Glutamatergic neuron (in vitro differentiated cells): Measurements from ENCODE around the gene DNMT3B. TPM values are rescaled to one million over a fixed set of nuclear protein-coding genes. Genes with fewer than 3 reads are reported as not detected.
"Not testable (repeated sequence)": the region's sequence is repeated elsewhere in the genome, so short reads cannot be mapped to it uniquely, and the experiment has no call there.

ENCODE experiments used
- DNase-seq: peaks from one replicate; pipeline ENCODE4 v3.0.0; 2022
- H3K27ac Mint-ChIP-seq: one replicate; pipeline ENCODE4 v1.8.0; 2020; ENCODE audit warnings: mild to moderate bottlenecking, mixed read lengths, inconsistent platforms; ENCODE audit not compliant: unreplicated experiment
- H3K27me3 Mint-ChIP-seq: one replicate; pipeline ENCODE4 v1.8.0; 2020; ENCODE audit warnings: mild to moderate bottlenecking, moderate library complexity, mixed read lengths, inconsistent platforms; ENCODE audit not compliant: unreplicated experiment
- H3K36me3 Mint-ChIP-seq: one replicate; pipeline ENCODE4 v1.8.0; 2020; ENCODE audit warnings: mild to moderate bottlenecking, mixed read lengths, inconsistent platforms; ENCODE audit not compliant: unreplicated experiment
- H3K4me1 Mint-ChIP-seq: one replicate; pipeline ENCODE4 v1.8.0; 2020; ENCODE audit warnings: mild to moderate bottlenecking, low read depth, mixed read lengths, inconsistent platforms; ENCODE audit not compliant: unreplicated experiment
- H3K4me3 Mint-ChIP-seq: one replicate; pipeline ENCODE4 v1.8.0; 2020; ENCODE audit warnings: mild to moderate bottlenecking, mixed read lengths, inconsistent platforms; ENCODE audit not compliant: unreplicated experiment
- H3K9me3 Mint-ChIP-seq: one replicate; pipeline ENCODE4 v1.8.0; 2020; ENCODE audit warnings: mild to moderate bottlenecking, moderate library complexity, mixed read lengths, inconsistent platforms; ENCODE audit not compliant: unreplicated experiment
- CTCF ChIP-seq: fragments of 200-600 bp; sonication (generic); IDR thresholded peaks from one replicate; pipeline ENCODE4 v1.5.0; 2021; ENCODE audit not compliant: partially characterized antibody, unreplicated experiment
- total RNA-seq: library from RNA; stranded (reverse); fragmentation: NEBNext Ultra II Directional; extraction: Animal tissue kit (Norgen Biotek cat#: 25700); gene quantifications from one replicate; pipeline ENCODE4 v1.2.1, GENCODE V29; 2021; ENCODE audit not compliant: unreplicated experiment

The DNMT3B gene
- total RNA-seq, 1 donor from 2014 or later: 29.0 TPM

- peaks cover 15% of the 10 kb centered on the region for H3K9me3 Mint-ChIP-seq
- peak overlapping the region; percentile 98 for H3K4me3 Mint-ChIP-seq
- peak; percentile 45 for DNase-seq
- TF ChIP-seq CTCF: no peak
- peaks cover 19% of the 10 kb centered on the region for H3K27me3 Mint-ChIP-seq
- peaks cover 13% of the 10 kb centered on the region for H3K4me1 Mint-ChIP-seq
- H3K27ac Mint-ChIP-seq: peak overlapping the region; percentile 85
- H3K36me3 Mint-ChIP-seq: no peaks in the 10 kb centered on the region
Measured at GRCh38 chr20:32764005-32764960, 2.1 kb downstream of the DNMT3B start.

- DNase-seq, H3K27ac Mint-ChIP-seq, H3K36me3 Mint-ChIP-seq: not testable (repeated sequence)
- Mint-ChIP-seq H3K4me3 (peak overlapping the region; percentile 25), H3K27me3 (peaks cover 23% of the 10 kb centered on the region), H3K4me1 (peaks cover 13% of the 10 kb centered on the region), H3K9me3 (peaks cover 15% of the 10 kb centered on the region)
Measured at GRCh38 chr20:32765230-32765875, 3.2 kb downstream of the DNMT3B start.

DNA sequence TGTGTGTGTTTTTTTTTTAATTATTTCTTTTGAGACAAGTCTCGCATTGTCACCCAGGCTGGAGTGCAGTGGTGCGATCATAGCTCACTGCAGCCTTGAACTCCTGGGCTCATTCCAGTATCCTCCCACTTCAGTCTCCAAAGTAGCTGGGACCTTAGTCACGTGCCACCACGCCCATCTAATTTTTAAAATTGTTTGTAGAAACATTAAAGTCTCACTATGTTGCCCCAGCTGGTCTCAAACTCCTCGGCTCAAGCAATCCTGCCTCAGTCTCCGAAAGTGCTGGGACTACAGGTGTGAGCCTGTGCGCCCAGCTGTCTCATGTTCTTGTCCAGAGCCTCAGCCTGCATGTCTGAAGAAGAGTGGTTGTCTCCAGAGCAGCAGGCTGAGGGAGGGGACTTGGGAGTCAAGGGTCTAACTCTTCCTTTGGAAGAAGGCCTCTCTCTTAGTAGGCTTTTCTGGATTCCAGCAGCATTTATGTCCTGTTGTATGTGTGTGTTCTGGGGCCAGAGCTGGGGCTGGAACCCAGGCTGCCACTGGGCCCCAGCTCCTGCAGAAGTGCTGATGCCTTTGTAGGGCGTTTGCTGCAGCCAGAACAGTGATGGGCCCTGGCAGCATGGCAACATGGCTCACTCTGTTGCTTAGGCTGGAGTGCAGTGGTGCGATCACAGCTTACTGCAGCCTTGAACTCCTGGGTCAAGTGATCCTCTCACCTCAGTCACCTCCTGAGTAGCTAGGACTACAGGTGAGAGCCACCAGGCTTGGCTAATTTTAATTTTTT, 5.4 kb downstream of the DNMT3B start:
- TF ChIP-seq CTCF: no peak
- Mint-ChIP-seq H3K9me3 (peaks cover 10% of the 10 kb centered on the region), H3K36me3 (no peaks in the 10 kb centered on the region), H3K27me3 (peaks cover 16% of the 10 kb centered on the region), H3K4me1 (peaks cover 13% of the 10 kb centered on the region), H3K27ac (no peak overlapping the region), H3K4me3 (no peak overlapping the region)
- DNase-seq: no peak

DNA sequence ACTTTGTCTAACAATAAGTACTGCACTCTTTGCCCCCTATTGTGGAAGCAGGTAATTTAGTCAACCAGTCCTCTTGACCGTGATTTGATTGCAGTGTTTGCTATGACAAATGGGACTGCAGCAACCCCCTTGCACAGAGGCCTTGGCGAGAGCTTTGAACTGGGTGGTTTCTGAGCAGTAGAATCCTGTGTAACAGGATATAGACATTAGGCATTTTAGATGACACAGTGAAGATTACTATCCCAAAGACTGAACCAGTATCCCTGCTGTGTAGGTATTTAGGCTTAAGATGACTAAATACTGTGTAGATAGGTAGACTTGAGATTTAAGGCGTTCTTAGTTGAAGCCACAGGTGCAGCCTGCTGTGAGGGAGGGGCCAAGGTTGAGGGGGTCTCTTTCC, 9.9 kb downstream of the DNMT3B start:
- H3K4me3 Mint-ChIP-seq: no peak overlapping the region
- peaks cover 1% of the 10 kb centered on the region for H3K9me3 Mint-ChIP-seq
- H3K27me3 Mint-ChIP-seq: peaks cover 6% of the 10 kb centered on the region
- no peak overlapping the region for H3K27ac Mint-ChIP-seq
- H3K36me3 Mint-ChIP-seq: no peaks in the 10 kb centered on the region
- TF ChIP-seq CTCF: no peak
- peaks cover 11% of the 10 kb centered on the region for H3K4me1 Mint-ChIP-seq
- no peak for DNase-seq

DNA sequence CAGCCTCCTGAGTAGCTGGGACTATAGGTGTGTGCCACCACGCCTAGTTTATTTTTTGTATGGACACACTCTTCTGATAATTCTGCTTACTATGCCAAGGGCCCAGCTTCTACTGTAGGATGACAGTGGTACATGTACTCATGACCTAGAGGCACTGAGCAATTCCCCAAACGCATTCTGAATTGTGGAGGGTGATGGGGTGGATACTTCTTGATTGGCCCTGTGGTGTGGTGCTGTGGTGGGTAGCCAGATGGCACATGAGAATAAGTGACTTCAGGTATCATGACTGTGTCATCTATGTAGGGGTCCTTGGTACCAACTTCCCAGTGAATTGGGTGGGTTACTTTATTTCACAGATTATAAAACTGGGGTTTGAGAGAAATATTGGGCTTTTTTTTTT, 11.0 kb downstream of the DNMT3B start:
- no peak for TF ChIP-seq CTCF
- peaks cover 1% of the 10 kb centered on the region for H3K9me3 Mint-ChIP-seq
- peaks cover 6% of the 10 kb centered on the region for H3K27me3 Mint-ChIP-seq
- no peak for DNase-seq
- no peak overlapping the region for H3K27ac Mint-ChIP-seq
- H3K4me1 Mint-ChIP-seq: peaks cover 11% of the 10 kb centered on the region
- H3K4me3 Mint-ChIP-seq: no peak overlapping the region
- no peaks in the 10 kb centered on the region for H3K36me3 Mint-ChIP-seq
